Gastrocnemius medialis (tissue), 4 donors: ENCODE measurements around the gene DENND2C.

Experiments used
- CTCF ChIP-seq, 5 experiments: fragments of 450-650 bp in 3 of 5; fragments of 200-600 bp in 2 of 5; sonication (generic) in 2 of 5; IDR thresholded peaks in 4 of 5; conservative IDR thresholded peaks in 1 of 5; 1 replicate in 4 of 5; 2 replicates in 1 of 5; pipeline ENCODE4 v1.5.1; 2016 to 2019; ENCODE audit warnings: antibody characterized with exemption in 5 of 5, mild to moderate bottlenecking in 3 of 5, moderate library complexity in 3 of 5
- POLR2A ChIP-seq, 2 donors: fragments of 450-650 bp; IDR thresholded peaks; one replicate each; pipeline ENCODE4 v1.6.1; 2017; ENCODE audit warnings: antibody characterized with exemption in 2 of 2, mild to moderate bottlenecking in 2 of 2, moderate library complexity in 2 of 2

- TF ChIP-seq CTCF (IDR thresholded peaks at IDR 0.05 in 4 of 5, conservative IDR thresholded peaks at IDR 0.05 in 1 of 5) (no peak), POLR2A (IDR thresholded peaks at IDR 0.05) (no peak)
Measured at GRCh38 chr1:114552106-114552639, 117.7 kb downstream of the DENND2C start.
